HG03520 (cell line): ENCODE data around the gene SMYD3.
"Not testable (repeated sequence)": the region's sequence is repeated elsewhere in the genome, so short reads cannot be mapped to it uniquely, and the experiment has no call there.

ENCODE experiments used
- ATAC-seq: cut with Tn5 transposase; IDR thresholded peaks from one replicate; pipeline ENCODE4 v1.9.1; 2021; ENCODE audit warnings: mild to moderate bottlenecking, moderate library complexity; ENCODE audit not compliant: unreplicated experiment

Gene SMYD3

GRCh38 chr1:245762396-245762910 is 744.6 kb downstream of the SMYD3 start:
- ATAC-seq: no peak

- ATAC-seq: no peak
These were observed 746.8 kb downstream of the SMYD3 start for GRCh38 chr1:245760301-245760700.

- no peak for ATAC-seq
These were observed 752.6 kb downstream of the SMYD3 start for GRCh38 chr1:245754463-245754961.

GRCh38 chr1:245753807-245754206 is 753.3 kb downstream of the SMYD3 start:
- ATAC-seq: no peak

- no peak for ATAC-seq
These were observed 754.5 kb downstream of the SMYD3 start for GRCh38 chr1:245752561-245752960.

- ATAC-seq: no peak
These were observed 755.2 kb downstream of the SMYD3 start for GRCh38 chr1:245751726-245752470.

- no peak for ATAC-seq
These were observed 756.0 kb downstream of the SMYD3 start for GRCh38 chr1:245751116-245751515.

GRCh38 chr1:245750261-245750660 is 756.8 kb downstream of the SMYD3 start:
- no peak for ATAC-seq

GRCh38 chr1:245749053-245749452 is 758.0 kb downstream of the SMYD3 start:
- no peak for ATAC-seq

- ATAC-seq: no peak
These were observed 758.4 kb downstream of the SMYD3 start for GRCh38 chr1:245748646-245749045.

GRCh38 chr1:245748240-245748639 is 758.8 kb downstream of the SMYD3 start:
- no peak for ATAC-seq

GRCh38 chr1:245742896-245743295 is 764.2 kb downstream of the SMYD3 start:
- no peak for ATAC-seq

- ATAC-seq: not testable (repeated sequence)
These were observed 766.7 kb downstream of the SMYD3 start for GRCh38 chr1:245740336-245740735.

GRCh38 chr1:245730801-245731200 is 776.3 kb downstream of the SMYD3 start:
- no peak for ATAC-seq

- ATAC-seq: not testable (repeated sequence)
These were observed 779.0 kb downstream of the SMYD3 start for GRCh38 chr1:245728035-245728434.

- no peak for ATAC-seq
These were observed 785.6 kb downstream of the SMYD3 start for GRCh38 chr1:245721488-245721887.

- ATAC-seq: no peak
These were observed 788.1 kb downstream of the SMYD3 start for GRCh38 chr1:245718951-245719350.

GRCh38 chr1:245718123-245718522 is 789.0 kb downstream of the SMYD3 start:
- ATAC-seq: no peak

- ATAC-seq: no peak
These were observed 789.5 kb downstream of the SMYD3 start for GRCh38 chr1:245717611-245718010.

- ATAC-seq: no peak
These were observed 790.5 kb downstream of the SMYD3 start for GRCh38 chr1:245716561-245716960.

GRCh38 chr1:245715970-245716369 is 791.1 kb downstream of the SMYD3 start:
- ATAC-seq: no peak

- no peak for ATAC-seq
These were observed 791.8 kb downstream of the SMYD3 start for GRCh38 chr1:245715291-245715701.

- not testable (repeated sequence) for ATAC-seq
These were observed 793.1 kb downstream of the SMYD3 start for GRCh38 chr1:245714027-245714426.
